Large intestine (tissue), 3 donors: ENCODE data around the gene EPHB2. TPM values are rescaled to one million over a fixed set of nuclear protein-coding genes. Genes with fewer than 3 reads are reported as not detected.

Experiments
- DNase-seq, 2 donors: peaks; one replicate each; pipeline versions ENCODE4 v3.0.0 to v3.0.0-alpha.2; 2013
- H3K27ac ChIP-seq: one replicate; pipeline ENCODE4 v1.5.1; 2013; ENCODE audit warnings: low read length
- H3K27me3 ChIP-seq: 2 replicates; pipeline ENCODE4 v1.6.1; 2013; ENCODE audit warnings: low read length; ENCODE audit not compliant: control insufficient read depth, insufficient read depth
- H3K36me3 ChIP-seq: 2 replicates; pipeline ENCODE4 v1.6.1; 2013; ENCODE audit warnings: low read length; ENCODE audit not compliant: control insufficient read depth, insufficient read depth
- H3K4me1 ChIP-seq: one replicate; pipeline ENCODE4 v1.6.1; 2013; ENCODE audit warnings: low read length; ENCODE audit not compliant: control insufficient read depth, insufficient read depth
- H3K4me3 ChIP-seq: one replicate; pipeline ENCODE4 v1.5.1; 2013; ENCODE audit warnings: low read length
- H3K9me3 ChIP-seq: one replicate; pipeline ENCODE4 v1.6.1; 2013; ENCODE audit warnings: mild to moderate bottlenecking, low read depth, low read length, moderate library complexity; ENCODE audit not compliant: control insufficient read depth
- WGBS: methylation state at CpG from one replicate; pipeline ENCODE4 v1.1.5; 2013; ENCODE audit warnings: low lambda C conversion rate; ENCODE audit not compliant: insufficient coverage; 5-methylcytosine and 5-hydroxymethylcytosine counted together
- polyA plus RNA-seq: library from polyadenylated mRNA; unstranded; fragments of 120-200 nt; gene quantifications from one replicate; pipeline ENCODE4 v1.2.1, GENCODE V29; 2013

The EPHB2 gene
- polyA plus RNA-seq, 1 donor, result 37.6 TPM

DNA sequence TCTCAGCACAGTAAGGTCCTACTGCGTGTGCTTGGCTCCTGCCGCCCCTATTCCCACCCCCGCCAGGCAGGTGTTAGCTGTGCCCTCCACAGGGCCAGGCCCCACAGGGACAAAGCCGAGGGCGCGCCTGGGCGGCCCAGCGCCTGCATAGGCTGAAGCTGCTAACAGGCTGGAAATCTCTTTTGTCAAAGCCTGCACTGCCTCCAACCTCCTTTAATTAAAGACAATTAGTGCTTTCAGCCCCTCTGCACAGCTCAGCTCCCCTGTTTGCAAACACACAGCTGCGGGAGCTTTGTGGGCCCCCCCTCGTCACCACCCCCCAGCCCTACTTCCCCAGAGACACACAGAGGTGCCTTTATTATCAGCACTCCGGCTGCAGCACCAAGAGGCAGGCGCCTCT, 95.9 kb downstream of the EPHB2 start:
- Histone ChIP-seq H3K36me3 (peaks cover 29% of the 10 kb centered on the region), H3K4me1 (peaks cover 3% of the 10 kb centered on the region), H3K27ac (no peak overlapping the region), H3K4me3 (no peak overlapping the region), H3K27me3 (no peaks in the 10 kb centered on the region), H3K9me3 (no peaks in the 10 kb centered on the region)
- DNase-seq, result no peak
- no CpG with 5 or more reads among the region's 12 CpGs for WGBS

GRCh38 chr1:22807340-22807739, 96.7 kb downstream of the EPHB2 start:
- Histone ChIP-seq H3K4me3 (no peak overlapping the region), H3K27me3 (no peaks in the 10 kb centered on the region), H3K36me3 (peaks cover 29% of the 10 kb centered on the region), H3K4me1 (peaks cover 3% of the 10 kb centered on the region), H3K9me3 (no peaks in the 10 kb centered on the region), H3K27ac (no peak overlapping the region)
- WGBS, result no CpG with 5 or more reads among the region's 4 CpGs
- no peak for DNase-seq

DNA sequence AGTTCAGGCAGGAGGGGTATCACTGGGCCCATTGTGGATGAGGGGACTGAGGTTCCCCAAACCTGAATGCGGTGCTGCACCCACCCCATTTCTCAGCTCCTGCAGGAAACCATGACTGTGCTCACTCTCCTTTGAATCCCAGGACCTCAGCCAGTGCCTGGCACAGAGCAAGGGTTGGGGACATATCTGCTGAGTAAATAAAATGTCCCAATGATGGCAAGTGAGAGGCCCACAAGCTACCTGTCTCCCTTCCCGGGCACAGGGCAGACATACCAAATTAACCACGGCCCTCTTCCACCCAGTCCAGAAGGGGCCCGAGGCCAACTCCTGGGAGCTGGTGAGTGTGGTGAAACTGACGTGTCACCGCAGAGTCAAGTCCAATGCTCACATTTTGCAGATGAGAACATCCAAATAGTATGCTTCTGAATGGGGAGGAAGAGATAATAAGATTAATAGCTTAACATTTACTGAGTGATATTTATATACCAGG, 97.6 kb downstream of the EPHB2 start:
- H3K4me1 ChIP-seq, result peaks cover 3% of the 10 kb centered on the region
- no peaks in the 10 kb centered on the region for H3K9me3 ChIP-seq
- no peak overlapping the region for H3K27ac ChIP-seq
- no peak overlapping the region for H3K4me3 ChIP-seq
- WGBS, result no CpG with 5 or more reads among the region's 6 CpGs
- H3K27me3 ChIP-seq, result no peaks in the 10 kb centered on the region
- no peak for DNase-seq
- peaks cover 29% of the 10 kb centered on the region for H3K36me3 ChIP-seq

DNA sequence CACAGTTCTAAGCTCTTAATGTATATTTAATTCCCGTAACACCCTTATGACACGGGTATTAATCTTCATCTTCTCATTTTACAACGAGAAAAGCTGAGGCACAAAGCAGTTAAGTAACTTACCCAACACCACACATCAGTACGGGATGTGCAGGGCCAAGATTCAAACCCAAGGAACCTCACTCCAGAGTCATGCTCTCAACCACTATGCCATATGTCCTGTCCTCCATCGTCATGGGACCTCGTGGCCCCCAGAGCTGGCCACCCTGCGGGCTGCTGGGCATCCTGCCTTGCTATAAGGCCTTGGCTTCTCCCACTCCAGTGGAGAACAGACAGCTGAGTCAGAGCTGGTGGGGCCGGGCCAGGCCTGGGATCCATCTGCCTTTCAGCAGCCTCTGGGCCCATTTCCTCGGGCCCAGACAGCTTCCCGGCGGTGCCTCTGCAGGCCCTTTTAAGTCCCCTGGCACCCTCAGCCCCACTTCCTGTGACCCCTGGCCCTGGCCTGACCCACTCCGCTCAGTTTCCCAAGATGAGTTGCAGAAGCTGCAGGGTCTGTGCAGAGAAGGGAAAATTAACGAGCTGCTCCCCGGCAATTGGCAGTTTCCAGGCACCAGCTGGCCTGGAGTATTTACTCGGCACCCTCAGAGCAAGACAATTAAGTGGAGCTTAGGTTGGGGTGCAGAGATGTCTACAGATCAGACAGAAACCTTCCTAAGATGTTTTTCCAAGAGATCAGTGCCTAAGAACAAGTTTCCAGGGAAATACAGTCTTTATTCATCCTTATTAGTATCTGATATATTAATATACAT, 98.2 kb downstream of the EPHB2 start:
- Histone ChIP-seq H3K36me3 (peaks cover 29% of the 10 kb centered on the region), H3K27me3 (no peaks in the 10 kb centered on the region), H3K4me1 (peaks cover 3% of the 10 kb centered on the region), H3K4me3 (no peak overlapping the region), H3K9me3 (no peaks in the 10 kb centered on the region), H3K27ac (peak overlapping the region; percentile 14)
- no peak for DNase-seq
- WGBS, result no CpG with 5 or more reads among the region's 15 CpGs

- no peak for DNase-seq
- H3K27me3 ChIP-seq, result no peaks in the 10 kb centered on the region
- WGBS, result no CpG with 5 or more reads among the region's 4 CpGs
- H3K9me3 ChIP-seq, result no peaks in the 10 kb centered on the region
- no peak overlapping the region for H3K4me3 ChIP-seq
- H3K36me3 ChIP-seq, result peaks cover 26% of the 10 kb centered on the region
- peaks cover 3% of the 10 kb centered on the region for H3K4me1 ChIP-seq
- no peak overlapping the region for H3K27ac ChIP-seq
Observed at GRCh38 chr1:22809783-22810182, 99.1 kb downstream of the EPHB2 start.

DNA sequence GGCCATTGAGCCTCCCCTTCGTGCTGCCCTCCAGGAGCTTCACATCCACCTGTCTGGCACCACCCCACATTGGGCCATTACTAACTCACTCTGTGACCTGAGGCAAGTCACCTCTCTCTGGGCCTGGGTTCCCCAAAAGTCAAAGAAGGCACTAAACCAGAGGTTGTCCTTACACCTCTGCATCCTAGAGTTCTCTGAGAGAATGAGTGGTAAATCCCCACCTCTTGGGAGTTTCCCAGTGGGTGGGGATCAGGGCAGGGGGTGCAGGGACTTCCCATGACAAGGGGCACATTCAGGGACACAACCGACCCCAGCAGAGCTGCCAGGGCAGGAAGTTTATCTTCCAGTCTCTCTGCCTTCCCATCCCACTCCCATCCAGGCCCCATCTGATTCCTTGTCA, 99.7 kb downstream of the EPHB2 start:
- Histone ChIP-seq H3K4me3 (no peak overlapping the region), H3K36me3 (peaks cover 26% of the 10 kb centered on the region), H3K27ac (no peak overlapping the region), H3K4me1 (peaks cover 3% of the 10 kb centered on the region), H3K27me3 (no peaks in the 10 kb centered on the region), H3K9me3 (no peaks in the 10 kb centered on the region)
- DNase-seq, result no peak
- WGBS, result no CpG with 5 or more reads among the region's 2 CpGs

DNA sequence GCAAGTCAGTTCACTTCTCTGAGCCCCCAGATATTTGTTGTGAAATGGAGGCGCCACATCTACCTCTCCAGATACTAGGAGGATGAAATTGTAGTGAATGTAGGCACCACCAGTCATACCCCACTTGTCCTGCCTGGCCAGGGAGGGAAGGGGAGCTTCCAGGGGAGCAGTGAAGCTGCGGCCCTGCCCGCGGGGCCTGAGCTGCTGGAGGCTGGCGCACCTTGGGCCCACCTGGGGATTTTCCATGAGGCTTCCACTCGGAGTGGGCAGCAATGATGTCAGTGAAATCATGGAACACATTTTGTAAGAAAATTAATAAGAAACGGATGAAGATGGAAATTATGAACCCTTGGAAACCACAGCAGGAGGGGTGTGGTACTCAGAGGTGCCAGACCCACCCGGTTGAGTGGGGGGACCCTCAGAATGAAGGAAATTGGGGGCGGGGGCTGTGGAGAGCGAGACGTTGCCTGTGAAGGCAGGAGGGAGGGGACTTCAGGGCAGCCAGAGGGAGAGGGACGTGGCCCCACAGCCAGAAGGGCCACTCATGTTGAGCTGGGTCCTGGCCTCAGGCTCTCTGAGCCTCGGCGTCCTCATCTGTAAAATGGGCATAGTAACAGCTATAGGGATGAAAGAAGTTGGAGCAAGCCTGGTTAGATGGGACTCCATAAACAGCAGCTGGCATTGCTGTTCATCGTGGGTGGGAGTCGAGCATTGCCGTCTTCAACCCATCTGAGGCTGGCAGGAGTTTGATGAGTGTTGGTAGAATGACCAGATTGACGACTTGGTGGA, 101.6 kb downstream of the EPHB2 start:
- 38% methylated on average over 1 of the region's 18 CpGs for WGBS
- Histone ChIP-seq H3K27ac (no peak overlapping the region), H3K9me3 (no peaks in the 10 kb centered on the region), H3K4me3 (no peak overlapping the region), H3K36me3 (peaks cover 16% of the 10 kb centered on the region), H3K4me1 (peaks cover 3% of the 10 kb centered on the region), H3K27me3 (no peaks in the 10 kb centered on the region)
- no peak for DNase-seq

- peaks cover 11% of the 10 kb centered on the region for H3K36me3 ChIP-seq
- WGBS, result 80% methylated on average over 1 of the region's 7 CpGs
- no peaks in the 10 kb centered on the region for H3K9me3 ChIP-seq
- H3K27me3 ChIP-seq, result no peaks in the 10 kb centered on the region
- H3K27ac ChIP-seq, result no peak overlapping the region
- H3K4me1 ChIP-seq, result peaks cover 5% of the 10 kb centered on the region
- no peak overlapping the region for H3K4me3 ChIP-seq
- DNase-seq, result no peak
Observed at GRCh38 chr1:22812993-22813790, 102.6 kb downstream of the EPHB2 start.

GRCh38 chr1:22814176-22815042, 103.8 kb downstream of the EPHB2 start:
- H3K27ac ChIP-seq, result no peak overlapping the region
- 80% methylated on average over 1 of the region's 19 CpGs for WGBS
- H3K27me3 ChIP-seq, result no peaks in the 10 kb centered on the region
- peaks cover 4% of the 10 kb centered on the region for H3K4me1 ChIP-seq
- H3K9me3 ChIP-seq, result no peaks in the 10 kb centered on the region
- DNase-seq, result peak; percentile 25 to 33
- H3K4me3 ChIP-seq, result no peak overlapping the region
- H3K36me3 ChIP-seq, result peaks cover 9% of the 10 kb centered on the region
